H7 (cell line): ENCODE results near the gene FITM2. TPM values are rescaled to one million over a fixed set of nuclear protein-coding genes. Genes with fewer than 3 reads are reported as not detected.

Source experiments
- DNase-seq: peaks from one replicate; pipeline ENCODE4 v3.0.0; 2012
- H3K27me3 ChIP-seq: 2 replicates; pipeline ENCODE4 v1.6.0; 2011; ENCODE audit warnings: mild to moderate bottlenecking, low read length; ENCODE audit not compliant: control insufficient read depth, insufficient read depth
- H3K36me3 ChIP-seq: replicated peaks from 2 replicates; pipeline ENCODE4 v1.5.1; 2011; ENCODE audit warnings: low read length; ENCODE audit not compliant: control insufficient read depth, insufficient read depth
- H3K4me3 ChIP-seq: 2 replicates; pipeline ENCODE4 v1.5.1; 2011; ENCODE audit warnings: low read depth, mild to moderate bottlenecking, control low read depth, low read length, moderate library complexity; ENCODE audit not compliant: insufficient read depth
- total RNA-seq: library from RNA; depleted of rRNA; stranded (reverse); fragments of >200 nt; shearing (Covaris generic); gene quantifications from 2 replicates; pipeline ENCODE4 v1.2.3, GENCODE V29; 2014

FITM2 gene
- total RNA-seq, 1 experiment from 2014 or later: 1.6 TPM

- Histone ChIP-seq H3K4me3 (no peak overlapping the region), H3K27me3 (no peaks in the 10 kb centered on the region), H3K36me3 (no peaks in the 10 kb centered on the region)
- no peak for DNase-seq
Measured at GRCh38 chr20:44280387-44280786, 30.6 kb downstream of the FITM2 start.

GRCh38 chr20:44279228-44279627, 31.8 kb downstream of the FITM2 start:
- Histone ChIP-seq H3K4me3 (no peak overlapping the region), H3K36me3 (no peaks in the 10 kb centered on the region), H3K27me3 (no peaks in the 10 kb centered on the region)
- no peak for DNase-seq

- no peaks in the 10 kb centered on the region for H3K27me3 ChIP-seq
- no peaks in the 10 kb centered on the region for H3K36me3 ChIP-seq
- no peak for DNase-seq
- H3K4me3 ChIP-seq: no peak overlapping the region
Measured at GRCh38 chr20:44274303-44275017, 36.5 kb downstream of the FITM2 start.

- Histone ChIP-seq H3K4me3 (no peak overlapping the region), H3K27me3 (no peaks in the 10 kb centered on the region), H3K36me3 (no peaks in the 10 kb centered on the region)
- no peak for DNase-seq
Measured at GRCh38 chr20:44273231-44274215, 37.5 kb downstream of the FITM2 start.

GRCh38 chr20:44271915-44272663, 38.9 kb downstream of the FITM2 start:
- Histone ChIP-seq H3K4me3 (no peak overlapping the region), H3K36me3 (no peaks in the 10 kb centered on the region), H3K27me3 (no peaks in the 10 kb centered on the region)
- DNase-seq: peak; percentile 82

GRCh38 chr20:44268802-44269201, 42.2 kb downstream of the FITM2 start:
- no peak overlapping the region for H3K4me3 ChIP-seq
- H3K27me3 ChIP-seq: no peaks in the 10 kb centered on the region
- DNase-seq: no peak
- no peaks in the 10 kb centered on the region; the same call in 1 of the 2 replicates for H3K36me3 ChIP-seq

GRCh38 chr20:44264287-44264686, 46.7 kb downstream of the FITM2 start:
- peak; percentile 57 for DNase-seq
- Histone ChIP-seq H3K27me3 (no peaks in the 10 kb centered on the region), H3K36me3 (no peaks in the 10 kb centered on the region; the same call in 1 of the 2 replicates), H3K4me3 (no peak overlapping the region)

GRCh38 chr20:44258226-44258890, 52.6 kb downstream of the FITM2 start:
- no peak for DNase-seq
- H3K27me3 ChIP-seq: no peaks in the 10 kb centered on the region

GRCh38 chr20:44256961-44257360, 54.0 kb downstream of the FITM2 start:
- H3K27me3 ChIP-seq: no peaks in the 10 kb centered on the region
- H3K36me3 ChIP-seq: no peaks in the 10 kb centered on the region
- DNase-seq: no peak
- no peak overlapping the region for H3K4me3 ChIP-seq

More at GRCh38 chr20:44258226-44258890, 52.6 kb downstream of the FITM2 start:
- no peaks in the 10 kb centered on the region for H3K36me3 ChIP-seq
- H3K4me3 ChIP-seq: no peak overlapping the region

GRCh38 chr20:44255942-44256341, 55.1 kb downstream of the FITM2 start:
- no peak overlapping the region for H3K4me3 ChIP-seq
- no peak for DNase-seq
- H3K27me3 ChIP-seq: no peaks in the 10 kb centered on the region
- H3K36me3 ChIP-seq: no peaks in the 10 kb centered on the region

- no peak for DNase-seq
- Histone ChIP-seq H3K36me3 (no peaks in the 10 kb centered on the region), H3K4me3 (no peak overlapping the region), H3K27me3 (no peaks in the 10 kb centered on the region)
Measured at GRCh38 chr20:44254073-44254472, 56.9 kb downstream of the FITM2 start.

- DNase-seq: peak; percentile 62
Measured at GRCh38 chr20:44253528-44253927, 57.5 kb downstream of the FITM2 start.

More at GRCh38 chr20:44253528-44253927, 57.5 kb downstream of the FITM2 start:
- Histone ChIP-seq H3K4me3 (no peak overlapping the region), H3K27me3 (no peaks in the 10 kb centered on the region), H3K36me3 (no peaks in the 10 kb centered on the region)
